GM12892 (cell line): ENCODE data around the gene MAP2K2.

Experiments used
- DNase-seq: peaks from one replicate; pipeline ENCODE4 v3.0.0; 2011; ENCODE audit not compliant: insufficient read length
- FAIRE-seq: peaks from 2 replicates; lab custom pipeline; 2011; peaks lifted over from hg19 to GRCh38; lab: Jason Lieb, UNC
- POLR2A ChIP-seq: IDR thresholded peaks from 2 replicates; pipeline ENCODE4 v1.6.1; 2011; ENCODE audit warnings: low read depth, low read length, control low read depth
- POLR2AphosphoS5 ChIP-seq: IDR thresholded peaks from 2 replicates; pipeline ENCODE4 v1.6.1; 2011; ENCODE audit warnings: low read depth, low read length, control low read depth
- TAF1 ChIP-seq: IDR thresholded peaks from 2 replicates; pipeline ENCODE4 v1.6.1; 2011; ENCODE audit warnings: low read depth, mild to moderate bottlenecking, control low read depth, low read length, borderline replicate concordance

MAP2K2 gene

DNA sequence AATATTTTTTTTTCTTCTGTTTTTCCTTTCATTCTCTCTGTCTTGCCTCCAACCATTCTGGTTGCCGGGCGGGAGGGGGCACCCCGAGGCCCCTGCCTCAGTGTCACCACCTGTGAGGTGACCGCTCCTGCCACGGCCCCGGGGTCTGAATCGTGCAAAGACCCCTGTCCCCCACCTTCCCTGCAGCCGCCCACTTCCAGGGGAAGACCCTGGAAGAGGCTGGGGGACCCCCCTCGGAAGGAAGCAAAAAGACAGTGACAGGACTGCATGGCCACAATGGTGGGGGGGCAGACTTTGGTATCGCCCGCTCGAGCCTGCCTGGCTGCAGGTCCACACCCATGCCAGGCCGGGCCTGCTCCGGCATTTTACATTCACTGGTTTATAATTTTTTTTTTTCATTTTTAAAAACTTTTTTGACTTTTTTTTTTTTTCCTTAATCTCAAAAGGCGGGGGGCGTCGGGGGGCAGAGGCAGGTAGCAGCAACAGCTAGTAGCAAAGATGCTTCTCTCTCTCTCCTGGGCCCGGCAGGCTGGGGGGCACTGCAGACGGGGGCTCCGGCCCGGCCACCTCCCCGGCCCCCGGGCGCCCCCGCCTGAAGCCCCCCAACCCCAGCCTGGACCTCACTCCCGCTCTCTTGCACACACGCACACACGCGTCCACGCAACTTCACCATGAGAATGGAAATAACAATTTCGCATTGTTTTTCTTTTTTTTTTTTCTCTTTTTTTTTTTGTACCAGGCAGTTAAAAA is 79.8 kb downstream of the MAP2K2 start:
- TF ChIP-seq POLR2AphosphoS5 = no peak
- TF ChIP-seq TAF1 = no peak
- TF ChIP-seq POLR2A = no peak
- FAIRE-seq (no peak), DNase-seq (no peak)

DNA sequence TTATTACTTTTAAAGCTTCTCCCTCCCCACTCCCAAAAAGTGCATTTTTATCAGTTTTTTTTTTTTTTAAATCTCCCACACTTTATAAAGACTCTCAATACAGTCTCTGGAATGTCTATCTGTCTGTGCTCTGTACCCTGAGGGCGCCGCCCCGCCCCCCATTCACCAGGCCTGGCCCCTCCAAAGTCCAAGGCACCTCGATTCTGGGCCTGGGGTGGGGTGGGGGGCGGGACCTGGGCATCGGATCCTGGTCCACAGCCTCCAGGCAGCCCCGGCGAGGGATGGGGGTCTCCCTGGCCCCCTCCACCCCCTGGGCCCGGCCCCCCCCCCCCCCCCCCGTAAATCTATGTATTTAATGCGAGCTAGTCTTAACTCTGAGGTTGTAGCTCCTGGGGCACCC is 80.5 kb downstream of the MAP2K2 start:
- DNase-seq = no peak
- TF ChIP-seq POLR2A (no peak), TAF1 (no peak), POLR2AphosphoS5 (no peak)
- no peak for FAIRE-seq

DNA sequence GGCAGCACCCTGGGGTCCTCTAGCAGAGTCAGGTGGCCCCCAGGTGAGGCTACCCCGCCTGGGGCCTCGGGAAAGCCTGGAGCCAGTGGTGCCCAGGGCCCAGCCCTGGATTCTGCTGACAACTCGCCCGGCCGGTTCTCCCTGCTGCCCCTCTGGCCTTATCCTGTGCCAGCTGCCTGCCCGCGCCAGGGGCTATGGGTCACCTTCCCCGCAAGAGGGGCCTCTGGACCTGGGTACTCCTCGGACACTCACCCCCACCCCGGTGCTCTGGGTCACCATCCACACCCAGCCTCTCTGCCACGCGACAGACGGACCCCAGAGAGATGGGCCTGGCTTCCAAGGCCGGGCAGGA is 81.2 kb downstream of the MAP2K2 start:
- TF ChIP-seq POLR2A (no peak; the same call in 1 of the 2 replicates), TAF1 (no peak), POLR2AphosphoS5 (no peak)
- no peak for DNase-seq
- no peak for FAIRE-seq

DNA sequence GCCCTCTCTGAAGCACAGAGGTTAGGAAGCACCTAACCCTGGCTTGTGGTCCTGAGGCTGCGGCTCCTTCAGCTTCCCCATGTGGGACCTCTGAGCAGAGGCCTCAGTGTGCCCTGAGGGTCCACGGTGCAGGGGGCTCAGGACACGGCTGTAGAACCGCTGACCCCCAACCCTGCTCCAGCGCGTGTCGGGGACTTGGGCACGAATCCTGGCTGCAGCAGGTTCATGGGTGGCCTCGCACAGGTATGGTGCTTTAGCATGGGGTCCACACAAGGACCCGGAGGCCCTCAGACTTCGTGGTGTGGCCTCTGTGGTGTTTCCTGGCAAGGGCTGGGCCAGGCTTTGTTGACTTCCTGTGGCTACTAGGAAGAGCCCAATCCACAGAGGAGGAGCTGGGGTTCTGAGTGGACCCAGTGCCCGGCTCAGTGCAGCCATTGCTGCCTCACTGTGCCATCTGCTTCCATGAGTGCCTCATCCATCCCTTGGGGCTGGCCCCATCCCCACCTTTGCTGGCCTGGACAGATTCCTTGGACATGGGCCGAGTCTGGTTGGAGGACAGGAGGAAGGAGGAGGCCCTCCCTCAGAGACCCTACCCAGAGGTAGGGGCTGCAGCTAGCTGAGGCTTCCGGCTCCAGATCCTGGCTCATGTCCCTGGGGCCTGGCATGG is 81.7 kb downstream of the MAP2K2 start:
- no peak for DNase-seq
- FAIRE-seq = no peak
- TF ChIP-seq POLR2A = no peak
- no peak for TF ChIP-seq TAF1
- no peak for TF ChIP-seq POLR2AphosphoS5
